Measurements from ENCODE around the gene ZNF853.
"Not testable (repeated sequence)": the region's sequence is repeated elsewhere in the genome, so short reads cannot be mapped to it uniquely, and the experiment has no call there.

Gene ZNF853

GRCh38 chr7:6614953-6615722 is at the start of gene ZNF853:
ZNF853 (plus strand) TSS chr7:6615610; CDS start chr7:6616175, 565 bp downstream.
- no peak for DNase-seq

GRCh38 chr7:6565655-6566054 is 49.8 kb upstream of the ZNF853 start:
- no peak for DNase-seq

- DNase-seq = no peak
Observed at GRCh38 chr7:6567886-6568285, 47.5 kb upstream of the ZNF853 start.

GRCh38 chr7:6571160-6571779 is 44.1 kb upstream of the ZNF853 start:
- no peak for DNase-seq

GRCh38 chr7:6575281-6576023 is 40.0 kb upstream of the ZNF853 start:
- no peak for DNase-seq

- peak; percentile 26 for DNase-seq
Observed at GRCh38 chr7:6576024-6576866, 39.2 kb upstream of the ZNF853 start.

GRCh38 chr7:6576867-6577368 is 38.5 kb upstream of the ZNF853 start:
- not testable (repeated sequence) for DNase-seq

GRCh38 chr7:6577369-6578113 is 37.9 kb upstream of the ZNF853 start, which contains the start of gene ZDHHC4:
ZDHHC4 (plus strand) TSS chr7:6577454; CDS start chr7:6580562, 3,108 bp downstream.
- peak; percentile 90 for DNase-seq

GRCh38 chr7:6578114-6579084 is 37.0 kb upstream of the ZNF853 start:
- no peak for DNase-seq

GRCh38 chr7:6579446-6579845 is 36.0 kb upstream of the ZNF853 start:
- DNase-seq = peak; percentile 1

GRCh38 chr7:6585746-6586432 is 29.5 kb upstream of the ZNF853 start:
- DNase-seq = peak; percentile 18

GRCh38 chr7:6588566-6588965 is 26.8 kb upstream of the ZNF853 start:
- no peak for DNase-seq

- no peak for DNase-seq
Observed at GRCh38 chr7:6589151-6589828, 26.1 kb upstream of the ZNF853 start.

- DNase-seq = peak; percentile 82
Observed at GRCh38 chr7:6589829-6590644, 25.4 kb upstream of the ZNF853 start, which contains the start of gene INTS15. INTS15 (plus strand) TSS chr7:6590021; CDS start chr7:6590284, 263 bp downstream.

GRCh38 chr7:6590645-6591110 is 24.7 kb upstream of the ZNF853 start:
- DNase-seq = peak; percentile 55

GRCh38 chr7:6600093-6600492 is 15.3 kb upstream of the ZNF853 start:
- DNase-seq = no peak

- no peak for DNase-seq
Observed at GRCh38 chr7:6604458-6604857, 11.0 kb upstream of the ZNF853 start.

Data from OCI-M1 (cell line).